ENCODE results near the gene PRKAG1. TPM values are rescaled to one million over a fixed set of nuclear protein-coding genes. Genes with fewer than 3 reads are reported as not detected.
A peak's percentile ranks its signal among the peaks of the same experiment; 100 is the strongest.

PRKAG1 gene
- total RNA-seq, 1 experiment from 2014 or later, result 66.5 TPM

GRCh38 chr12:49030714-49031572 lies 12.4 kb upstream of the PRKAG1 start:
- Histone ChIP-seq H3K4me2 (ENCODE audit: low read length) (no peak overlapping the region), H3K4me3 (ENCODE audit: low read length) (no peak overlapping the region), H3K27ac (ENCODE audit: low read length) (no peak overlapping the region), H3K4me1 (ENCODE audit: insufficient read depth, low read length) (no peaks in the 10 kb centered on the region), H3K9ac (ENCODE audit: low read length) (no peak overlapping the region), H3F3A (ENCODE audit: low read length, unreplicated experiment) (no peaks in the 10 kb centered on the region), H3K9me3 (ENCODE audit: low read length) (no peaks in the 10 kb centered on the region), H2AFZ (ENCODE audit: low read length) (no peak overlapping the region), H4K20me1 (ENCODE audit: low read length) (no peaks in the 10 kb centered on the region), H3K79me2 (ENCODE audit: low read length) (no peaks in the 10 kb centered on the region), H3K9me2 (replicated peaks; ENCODE audit: low read length) (no peaks in the 10 kb centered on the region), H3K27me3 (ENCODE audit: low read length) (no peaks in the 10 kb centered on the region), H3K36me3 (ENCODE audit: low read depth, low read length) (peaks cover 41% of the 10 kb centered on the region)
- intact Hi-C loops (cut with micrococcal nuclease), result no loop called here
- BruUV-seq (replicated peaks), result TSS peak; percentile 4
- no peak for DNase-seq
- ATAC-seq, result no peak
- TF ChIP-seq CTCF (conservative IDR thresholded peaks at IDR 0.05; ENCODE audit: low read depth, low read length) (no peak), EZH2 (IDR thresholded peaks at IDR 0.05; ENCODE audit: low read length, unreplicated experiment) (no peak), EZH2phosphoT487 (IDR thresholded peaks at IDR 0.05; ENCODE audit: borderline replicate concordance, low read length) (no peak)
- ChIA-PET CTCF (no interaction called here), POLR2A (ENCODE audit: unreplicated experiment) (no interaction called here)

GRCh38 chr12:49030119-49030518 lies 11.5 kb upstream of the PRKAG1 start:
- no peak for DNase-seq
- H3K79me2 ChIP-seq (ENCODE audit: low read length), result no peaks in the 10 kb centered on the region
- no peaks in the 10 kb centered on the region for H3K4me1 ChIP-seq (ENCODE audit: insufficient read depth, low read length)
- TF ChIP-seq CTCF (conservative IDR thresholded peaks at IDR 0.05; ENCODE audit: low read depth, low read length), result no peak
- no peak for TF ChIP-seq EZH2 (IDR thresholded peaks at IDR 0.05; ENCODE audit: low read length, unreplicated experiment)
- TF ChIP-seq EZH2phosphoT487 (IDR thresholded peaks at IDR 0.05; ENCODE audit: borderline replicate concordance, low read length), result no peak
- no peak overlapping the region for H2AFZ ChIP-seq (ENCODE audit: low read length)
- H3K27ac ChIP-seq (ENCODE audit: low read length), result no peak overlapping the region
- H3K9me2 ChIP-seq (replicated peaks; ENCODE audit: low read length), result no peaks in the 10 kb centered on the region
- BruUV-seq (replicated peaks), result no TSS peak
- no peak overlapping the region for H3K4me2 ChIP-seq (ENCODE audit: low read length)
- no peak for ATAC-seq
- H3K9ac ChIP-seq (ENCODE audit: low read length), result no peak overlapping the region
- peaks cover 48% of the 10 kb centered on the region for H3K36me3 ChIP-seq (ENCODE audit: low read depth, low read length)
- ChIA-PET CTCF (no interaction called here), POLR2A (ENCODE audit: unreplicated experiment) (no interaction called here)
- intact Hi-C loops (cut with micrococcal nuclease), result no loop called here
- H3K4me3 ChIP-seq (ENCODE audit: low read length), result no peak overlapping the region
- no peaks in the 10 kb centered on the region for H4K20me1 ChIP-seq (ENCODE audit: low read length)
- H3K9me3 ChIP-seq (ENCODE audit: low read length), result no peaks in the 10 kb centered on the region
- no peaks in the 10 kb centered on the region for H3K27me3 ChIP-seq (ENCODE audit: low read length)
- H3F3A ChIP-seq (ENCODE audit: low read length, unreplicated experiment), result no peaks in the 10 kb centered on the region

- ATAC-seq, result no peak
- intact Hi-C loops (cut with micrococcal nuclease), result no loop called here
- POLR2A ChIA-PET (ENCODE audit: unreplicated experiment), result no interaction called here
These were observed 10.2 kb upstream of the PRKAG1 start for GRCh38 chr12:49028666-49029275.

More at GRCh38 chr12:49028666-49029275, 10.2 kb upstream of the PRKAG1 start:
- TF ChIP-seq CTCF (conservative IDR thresholded peaks at IDR 0.05; ENCODE audit: low read depth, low read length), result no peak
- TF ChIP-seq EZH2 (IDR thresholded peaks at IDR 0.05; ENCODE audit: low read length, unreplicated experiment), result no peak
- no peak for TF ChIP-seq EZH2phosphoT487 (IDR thresholded peaks at IDR 0.05; ENCODE audit: borderline replicate concordance, low read length)
- H3K4me3 ChIP-seq (ENCODE audit: low read length), result no peak overlapping the region
- H4K20me1 ChIP-seq (ENCODE audit: low read length), result no peaks in the 10 kb centered on the region
- H3K4me2 ChIP-seq (ENCODE audit: low read length), result no peak overlapping the region
- H3K4me1 ChIP-seq (ENCODE audit: insufficient read depth, low read length), result no peaks in the 10 kb centered on the region
- no peaks in the 10 kb centered on the region for H3F3A ChIP-seq (ENCODE audit: low read length, unreplicated experiment)
- no peak overlapping the region for H3K9ac ChIP-seq (ENCODE audit: low read length)
- no peaks in the 10 kb centered on the region for H3K9me3 ChIP-seq (ENCODE audit: low read length)
- CTCF ChIA-PET, result no interaction called here
- no peaks in the 10 kb centered on the region for H3K9me2 ChIP-seq (replicated peaks; ENCODE audit: low read length)
- H3K27me3 ChIP-seq (ENCODE audit: low read length), result no peaks in the 10 kb centered on the region
- peaks cover 45% of the 10 kb centered on the region for H3K36me3 ChIP-seq (ENCODE audit: low read depth, low read length)
- H3K27ac ChIP-seq (ENCODE audit: low read length), result no peak overlapping the region
- H2AFZ ChIP-seq (ENCODE audit: low read length), result no peak overlapping the region
- DNase-seq, result no peak
- no TSS peak for BruUV-seq (replicated peaks)
- no peaks in the 10 kb centered on the region for H3K79me2 ChIP-seq (ENCODE audit: low read length)
